ENCODE results near the gene FBXO3. TPM values are rescaled to one million over a fixed set of nuclear protein-coding genes. Genes with fewer than 3 reads are reported as not detected.

FBXO3 gene
- total and polyA plus RNA-seq, 2 of the 13 experiments (the other 11 are each of a cell fraction or from before 2014, with no cell fraction given): 20.4 to 27.6 TPM

- TF ChIP-seq, protein P1, sequence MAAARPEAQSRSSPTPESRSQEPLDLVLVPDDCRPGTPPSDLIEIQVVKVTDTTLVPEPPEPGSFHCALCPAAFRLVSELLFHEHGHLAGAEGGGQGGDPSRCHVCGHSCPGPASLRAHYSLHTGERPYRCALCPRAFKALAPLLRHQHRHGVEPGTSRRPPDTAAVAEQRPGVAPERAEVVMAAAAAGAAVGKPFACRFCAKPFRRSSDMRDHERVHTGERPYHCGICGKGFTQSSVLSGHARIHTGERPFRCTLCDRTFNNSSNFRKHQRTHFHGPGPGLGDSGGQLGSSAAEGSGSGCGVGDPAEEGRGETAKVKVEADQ (CRISPR knock-in tag; IDR thresholded peaks at IDR 0.05; ENCODE audit: borderline replicate concordance): no peak
- TF ChIP-seq KLF16 (CRISPR knock-in tag; IDR thresholded peaks at IDR 0.05): no peak
- TF ChIP-seq, protein P2, sequence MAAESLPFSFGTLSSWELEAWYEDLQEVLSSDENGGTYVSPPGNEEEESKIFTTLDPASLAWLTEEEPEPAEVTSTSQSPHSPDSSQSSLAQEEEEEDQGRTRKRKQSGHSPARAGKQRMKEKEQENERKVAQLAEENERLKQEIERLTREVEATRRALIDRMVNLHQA (CRISPR knock-in tag; IDR thresholded peaks at IDR 0.05): no peak
- TF ChIP-seq, protein P3, sequence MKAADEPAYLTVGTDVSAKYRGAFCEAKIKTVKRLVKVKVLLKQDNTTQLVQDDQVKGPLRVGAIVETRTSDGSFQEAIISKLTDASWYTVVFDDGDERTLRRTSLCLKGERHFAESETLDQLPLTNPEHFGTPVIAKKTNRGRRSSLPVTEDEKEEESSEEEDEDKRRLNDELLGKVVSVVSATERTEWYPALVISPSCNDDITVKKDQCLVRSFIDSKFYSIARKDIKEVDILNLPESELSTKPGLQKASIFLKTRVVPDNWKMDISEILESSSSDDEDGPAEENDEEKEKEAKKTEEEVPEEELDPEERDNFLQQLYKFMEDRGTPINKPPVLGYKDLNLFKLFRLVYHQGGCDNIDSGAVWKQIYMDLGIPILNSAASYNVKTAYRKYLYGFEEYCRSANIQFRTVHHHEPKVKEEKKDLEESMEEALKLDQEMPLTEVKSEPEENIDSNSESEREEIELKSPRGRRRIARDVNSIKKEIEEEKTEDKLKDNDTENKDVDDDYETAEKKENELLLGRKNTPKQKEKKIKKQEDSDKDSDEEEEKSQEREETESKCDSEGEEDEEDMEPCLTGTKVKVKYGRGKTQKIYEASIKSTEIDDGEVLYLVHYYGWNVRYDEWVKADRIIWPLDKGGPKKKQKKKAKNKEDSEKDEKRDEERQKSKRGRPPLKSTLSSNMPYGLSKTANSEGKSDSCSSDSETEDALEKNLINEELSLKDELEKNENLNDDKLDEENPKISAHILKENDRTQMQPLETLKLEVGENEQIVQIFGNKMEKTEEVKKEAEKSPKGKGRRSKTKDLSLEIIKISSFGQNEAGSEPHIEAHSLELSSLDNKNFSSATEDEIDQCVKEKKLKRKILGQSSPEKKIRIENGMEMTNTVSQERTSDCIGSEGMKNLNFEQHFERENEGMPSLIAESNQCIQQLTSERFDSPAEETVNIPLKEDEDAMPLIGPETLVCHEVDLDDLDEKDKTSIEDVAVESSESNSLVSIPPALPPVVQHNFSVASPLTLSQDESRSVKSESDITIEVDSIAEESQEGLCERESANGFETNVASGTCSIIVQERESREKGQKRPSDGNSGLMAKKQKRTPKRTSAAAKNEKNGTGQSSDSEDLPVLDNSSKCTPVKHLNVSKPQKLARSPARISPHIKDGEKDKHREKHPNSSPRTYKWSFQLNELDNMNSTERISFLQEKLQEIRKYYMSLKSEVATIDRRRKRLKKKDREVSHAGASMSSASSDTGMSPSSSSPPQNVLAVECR (CRISPR knock-in tag; IDR thresholded peaks at IDR 0.05; ENCODE audit: borderline replicate concordance): peak; percentile 73; the same call in 1 of the 2 replicates
- no peak for TF ChIP-seq KDM3A (CRISPR knock-in tag; IDR thresholded peaks at IDR 0.05; ENCODE audit: low read depth)
- no peak for TF ChIP-seq RELA (CRISPR knock-in tag; IDR thresholded peaks at IDR 0.05)
- TF ChIP-seq ZNF7 (CRISPR knock-in tag; IDR thresholded peaks at IDR 0.05): no peak
- no peak for TF ChIP-seq MIER2 (CRISPR knock-in tag; IDR thresholded peaks at IDR 0.05)
- TF ChIP-seq, protein P4, sequence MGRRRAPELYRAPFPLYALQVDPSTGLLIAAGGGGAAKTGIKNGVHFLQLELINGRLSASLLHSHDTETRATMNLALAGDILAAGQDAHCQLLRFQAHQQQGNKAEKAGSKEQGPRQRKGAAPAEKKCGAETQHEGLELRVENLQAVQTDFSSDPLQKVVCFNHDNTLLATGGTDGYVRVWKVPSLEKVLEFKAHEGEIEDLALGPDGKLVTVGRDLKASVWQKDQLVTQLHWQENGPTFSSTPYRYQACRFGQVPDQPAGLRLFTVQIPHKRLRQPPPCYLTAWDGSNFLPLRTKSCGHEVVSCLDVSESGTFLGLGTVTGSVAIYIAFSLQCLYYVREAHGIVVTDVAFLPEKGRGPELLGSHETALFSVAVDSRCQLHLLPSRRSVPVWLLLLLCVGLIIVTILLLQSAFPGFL (CRISPR knock-in tag; IDR thresholded peaks at IDR 0.05): no peak
- no peak for TF ChIP-seq ZNF782 (CRISPR knock-in tag; IDR thresholded peaks at IDR 0.05; ENCODE audit: borderline replicate concordance)
- TF ChIP-seq ZNF430 (CRISPR knock-in tag; IDR thresholded peaks at IDR 0.05): no peak
- no peak; the same call in 1 of the 2 replicates for TF ChIP-seq TBX3 (IDR thresholded peaks at IDR 0.05; ENCODE audit: borderline replicate concordance)
- no peak for TF ChIP-seq CENPX (CRISPR knock-in tag; IDR thresholded peaks at IDR 0.05)
- TF ChIP-seq WIZ (CRISPR knock-in tag; IDR thresholded peaks at IDR 0.05): no peak
- TF ChIP-seq SMYD3 (CRISPR knock-in tag; IDR thresholded peaks at IDR 0.05): no peak
- 0 out of 2 replicates have a peak, but pooled peaks have one; percentile 57 for TF ChIP-seq ZFP90 (CRISPR knock-in tag; IDR thresholded peaks at IDR 0.05; ENCODE audit: borderline replicate concordance)
- no peak for TF ChIP-seq ZNF850 (CRISPR knock-in tag; conservative IDR thresholded peaks at IDR 0.05)
- no peak for TF ChIP-seq ZNF180 (CRISPR knock-in tag; IDR thresholded peaks at IDR 0.05; ENCODE audit: borderline replicate concordance, low read depth)
- no peak for TF ChIP-seq XRCC5 (optimal IDR thresholded peaks at IDR 0.05; ENCODE audit: low read length)
- TF ChIP-seq CBX2 (IDR thresholded peaks at IDR 0.05; ENCODE audit: low read depth, low read length): no peak
- peak; percentile 49; the same call in 1 of the 2 replicates for TF ChIP-seq CBX2 (CRISPR knock-in tag; IDR thresholded peaks at IDR 0.05; ENCODE audit: low read depth)
- no peak for TF ChIP-seq KLF6 (CRISPR knock-in tag; IDR thresholded peaks at IDR 0.05)
- no peak for TF ChIP-seq ZNF546 (CRISPR knock-in tag; conservative IDR thresholded peaks at IDR 0.05)
- no peak for TF ChIP-seq SOX6 (IDR thresholded peaks at IDR 0.05)
- TF ChIP-seq SOX6 (CRISPR knock-in tag; IDR thresholded peaks at IDR 0.05): peak; percentile 89
- peak; percentile 66; the same call in 1 of the 2 replicates for TF ChIP-seq ZNF317 (CRISPR knock-in tag; IDR thresholded peaks at IDR 0.05)
- TF ChIP-seq FOXP1 (IDR thresholded peaks at IDR 0.05): no peak
- TF ChIP-seq FOXP1 (CRISPR knock-in tag; IDR thresholded peaks at IDR 0.05): 0 out of 2 replicates have a peak, but pooled peaks have one; percentile 42
These were observed 74.7 kb downstream of the FBXO3 start (continued) for GRCh38 chr11:33699515-33700062.

All from HepG2 (cell line).